HK-2 (cell line): ENCODE data around the gene WIPF1.

Source experiments
- DNase-seq: peaks from one replicate; pipeline ENCODE4 v3.0.0-alpha.2; 2018; ENCODE audit not compliant: unreplicated experiment

WIPF1 gene, protein sequence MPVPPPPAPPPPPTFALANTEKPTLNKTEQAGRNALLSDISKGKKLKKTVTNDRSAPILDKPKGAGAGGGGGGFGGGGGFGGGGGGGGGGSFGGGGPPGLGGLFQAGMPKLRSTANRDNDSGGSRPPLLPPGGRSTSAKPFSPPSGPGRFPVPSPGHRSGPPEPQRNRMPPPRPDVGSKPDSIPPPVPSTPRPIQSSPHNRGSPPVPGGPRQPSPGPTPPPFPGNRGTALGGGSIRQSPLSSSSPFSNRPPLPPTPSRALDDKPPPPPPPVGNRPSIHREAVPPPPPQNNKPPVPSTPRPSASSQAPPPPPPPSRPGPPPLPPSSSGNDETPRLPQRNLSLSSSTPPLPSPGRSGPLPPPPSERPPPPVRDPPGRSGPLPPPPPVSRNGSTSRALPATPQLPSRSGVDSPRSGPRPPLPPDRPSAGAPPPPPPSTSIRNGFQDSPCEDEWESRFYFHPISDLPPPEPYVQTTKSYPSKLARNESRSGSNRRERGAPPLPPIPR

DNA sequence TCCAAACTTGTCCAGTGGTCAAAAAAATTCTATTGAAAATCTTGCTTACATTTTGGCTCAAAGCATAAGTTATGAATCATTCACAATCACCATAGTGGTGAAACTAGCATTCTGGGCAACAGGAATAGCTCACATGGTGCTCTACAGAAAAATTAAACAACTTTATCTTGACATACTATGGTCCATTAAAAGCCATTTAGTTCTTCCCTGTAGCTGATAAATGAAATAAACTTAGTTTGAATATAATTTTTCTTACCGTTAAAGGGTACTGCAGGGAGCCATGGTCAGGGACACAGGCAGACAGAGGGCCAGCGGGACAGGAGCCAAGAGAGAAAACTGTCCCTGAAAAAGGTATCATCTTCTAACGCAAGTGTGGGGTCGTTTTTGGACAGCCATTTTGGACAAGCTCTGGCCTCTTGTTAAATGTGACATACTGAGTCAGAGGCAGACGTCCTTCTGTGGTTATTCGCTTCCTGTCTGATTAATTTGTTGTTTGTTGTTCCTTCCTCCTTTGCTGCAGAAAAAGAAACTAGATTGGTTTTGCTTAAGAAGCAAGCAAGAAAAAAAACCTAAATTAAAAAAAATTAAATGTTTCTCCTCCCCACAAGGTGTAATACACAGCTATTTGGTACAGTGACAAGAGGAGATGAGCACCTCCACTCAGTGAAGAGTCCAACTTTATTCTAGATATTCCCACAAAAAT lies at the start of gene WIPF1:
Gene WIPF1 (minus strand): TSS at position 460 of the 703 bp plus-strand sequence. CDS start 12,231 bp downstream, outside the sequence.
- DNase-seq = no peak

DNA sequence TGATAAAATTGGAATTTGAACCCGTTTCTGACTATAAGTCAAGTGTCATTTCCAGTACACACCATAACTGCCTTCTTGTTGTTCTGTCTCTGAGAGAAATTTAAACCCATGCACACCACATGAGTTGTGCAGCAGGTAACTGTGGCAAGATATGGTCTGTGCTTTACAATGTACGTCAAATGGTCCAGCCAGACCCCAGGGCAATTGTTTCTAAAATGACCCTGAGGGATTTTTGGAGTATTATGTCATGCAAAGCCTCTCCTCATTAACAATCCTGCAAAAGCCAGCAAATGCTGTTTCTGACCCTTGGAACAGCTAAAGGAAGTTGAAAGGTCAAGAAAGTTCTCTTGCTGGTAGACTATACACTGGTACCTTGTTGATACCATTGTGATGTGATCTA lies 47.7 kb upstream of the WIPF1 start:
- no peak for DNase-seq

DNA sequence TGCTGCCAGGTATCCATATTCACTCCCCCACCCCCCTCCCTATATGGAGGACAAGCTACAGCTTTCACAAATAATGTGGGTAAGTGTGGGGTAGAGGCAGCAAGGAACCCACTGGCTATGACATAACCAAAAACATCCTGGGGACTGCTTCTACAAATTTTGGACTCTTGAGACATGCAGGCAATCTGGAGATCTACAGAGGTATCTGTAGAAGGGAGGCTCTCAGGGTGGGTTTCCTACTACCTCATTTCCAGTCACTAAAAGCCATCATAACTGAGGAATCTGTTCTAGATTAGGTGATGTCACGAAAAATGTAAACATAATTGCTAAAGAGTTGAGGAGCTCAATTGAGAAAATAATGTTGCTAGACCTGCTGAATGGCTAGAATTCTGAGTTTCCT lies 46.8 kb upstream of the WIPF1 start:
- DNase-seq = no peak

DNA sequence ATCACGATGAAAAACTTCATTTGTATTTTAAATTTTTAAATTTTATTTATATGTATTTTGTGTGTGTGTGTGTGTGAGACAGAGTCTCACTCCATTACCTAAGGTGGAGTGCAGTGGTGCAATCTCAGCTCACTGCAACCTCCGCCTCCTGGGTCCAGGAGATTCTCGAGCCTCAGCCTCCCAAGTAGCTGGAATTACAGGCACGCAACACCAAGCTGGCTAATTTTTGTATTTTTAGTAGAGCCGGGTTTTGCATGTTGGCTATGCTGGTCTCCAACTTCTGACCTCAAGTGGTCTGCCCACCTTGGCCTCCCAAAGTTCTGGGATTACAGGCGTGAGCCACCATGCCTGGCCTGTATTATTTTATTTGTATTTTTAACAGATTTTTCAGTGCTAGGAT lies 45.8 kb upstream of the WIPF1 start:
- no peak for DNase-seq

DNA sequence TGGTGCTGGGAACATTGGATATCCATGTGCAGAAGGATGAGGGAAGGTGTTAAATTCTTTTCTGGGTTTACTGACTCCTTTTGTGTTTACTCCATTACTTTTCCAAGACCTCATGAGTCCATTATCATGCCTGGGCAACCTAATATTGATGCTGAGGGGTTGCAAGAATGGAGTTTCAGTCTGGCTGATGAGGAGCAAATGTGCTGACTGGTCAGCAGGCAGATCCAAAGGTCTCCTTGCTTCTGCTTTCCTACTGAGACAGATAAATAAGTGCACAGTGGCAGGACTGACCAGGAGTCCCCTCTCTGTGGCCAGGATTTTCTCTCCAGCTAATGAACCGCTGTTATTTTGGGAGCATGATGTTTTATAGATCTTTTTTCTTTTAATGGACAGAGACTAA lies 43.6 kb upstream of the WIPF1 start:
- DNase-seq = no peak

DNA sequence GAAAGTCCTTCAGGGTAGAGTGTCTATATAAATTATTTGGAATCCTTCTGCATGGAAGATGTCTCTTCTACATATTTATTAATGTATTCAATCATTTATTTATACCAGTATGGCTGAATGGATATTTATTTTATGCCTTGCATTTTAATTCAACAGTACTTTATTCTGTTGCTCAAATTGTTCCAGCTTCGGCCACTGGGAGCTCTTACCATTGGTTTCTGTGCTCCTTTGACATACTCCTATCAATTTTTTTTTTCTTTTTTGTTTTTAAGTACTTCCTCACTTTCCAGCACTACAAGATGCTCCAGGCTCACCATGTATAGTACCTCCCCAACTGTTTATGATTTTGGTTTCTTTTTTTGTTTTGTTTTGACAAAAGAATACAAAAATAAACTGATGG lies 39.4 kb upstream of the WIPF1 start:
- no peak for DNase-seq

DNA sequence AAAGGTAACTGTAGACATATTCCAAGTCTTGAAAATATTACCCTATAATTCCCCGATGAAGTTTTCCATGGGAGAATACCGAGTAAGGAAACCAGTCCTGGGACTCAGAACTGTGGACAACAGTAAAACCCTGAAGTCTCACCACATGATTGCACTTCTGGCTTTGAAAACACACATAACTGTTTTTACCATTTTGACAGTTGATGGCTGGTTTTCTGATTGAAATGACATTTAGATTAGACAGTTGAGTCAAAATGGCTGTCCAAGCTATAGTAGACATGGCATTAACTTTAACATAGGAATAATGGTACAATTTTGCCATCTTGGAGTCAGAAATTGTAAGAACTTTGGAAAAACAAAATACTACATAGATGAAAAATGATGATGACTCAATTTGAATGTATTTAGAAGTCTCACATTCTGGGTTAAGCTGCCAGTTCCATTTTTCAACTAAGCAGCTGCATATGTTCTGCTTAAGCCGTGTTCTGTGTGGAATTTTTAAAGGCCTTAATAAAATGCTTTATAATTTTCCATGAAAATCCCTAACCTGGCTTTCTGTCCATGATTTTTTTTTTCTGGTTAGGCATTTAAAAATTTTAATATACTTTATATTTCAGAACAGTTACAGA lies 38.3 kb upstream of the WIPF1 start:
- DNase-seq = no peak

DNA sequence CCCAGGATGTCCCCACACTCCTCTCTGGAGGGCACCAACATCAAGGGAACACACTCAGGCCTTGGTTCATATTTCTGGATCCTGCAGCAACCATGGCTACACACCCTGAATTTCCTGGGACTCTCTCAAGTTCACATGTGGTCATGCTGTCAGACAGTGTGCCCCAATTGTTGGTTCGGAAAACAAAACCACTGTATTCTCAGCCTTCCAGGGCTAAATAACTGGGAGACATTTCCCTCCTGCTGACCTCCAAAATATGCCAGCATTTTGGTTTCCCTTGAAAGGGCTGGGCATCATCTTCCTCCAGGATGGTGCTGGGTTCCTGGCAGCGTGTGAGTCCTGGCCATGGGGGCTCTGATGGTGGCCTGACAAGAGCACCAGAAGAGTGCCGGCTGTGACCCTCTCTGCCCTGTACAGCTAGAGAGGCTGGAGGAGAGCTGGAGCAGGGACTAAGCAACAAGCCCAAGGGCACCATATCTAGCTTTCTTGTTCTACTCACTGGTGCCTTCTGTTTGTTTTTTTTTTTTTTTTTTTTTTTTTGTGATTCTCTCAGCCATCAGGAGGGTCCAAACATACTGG lies 37.5 kb upstream of the WIPF1 start:
- DNase-seq = no peak

DNA sequence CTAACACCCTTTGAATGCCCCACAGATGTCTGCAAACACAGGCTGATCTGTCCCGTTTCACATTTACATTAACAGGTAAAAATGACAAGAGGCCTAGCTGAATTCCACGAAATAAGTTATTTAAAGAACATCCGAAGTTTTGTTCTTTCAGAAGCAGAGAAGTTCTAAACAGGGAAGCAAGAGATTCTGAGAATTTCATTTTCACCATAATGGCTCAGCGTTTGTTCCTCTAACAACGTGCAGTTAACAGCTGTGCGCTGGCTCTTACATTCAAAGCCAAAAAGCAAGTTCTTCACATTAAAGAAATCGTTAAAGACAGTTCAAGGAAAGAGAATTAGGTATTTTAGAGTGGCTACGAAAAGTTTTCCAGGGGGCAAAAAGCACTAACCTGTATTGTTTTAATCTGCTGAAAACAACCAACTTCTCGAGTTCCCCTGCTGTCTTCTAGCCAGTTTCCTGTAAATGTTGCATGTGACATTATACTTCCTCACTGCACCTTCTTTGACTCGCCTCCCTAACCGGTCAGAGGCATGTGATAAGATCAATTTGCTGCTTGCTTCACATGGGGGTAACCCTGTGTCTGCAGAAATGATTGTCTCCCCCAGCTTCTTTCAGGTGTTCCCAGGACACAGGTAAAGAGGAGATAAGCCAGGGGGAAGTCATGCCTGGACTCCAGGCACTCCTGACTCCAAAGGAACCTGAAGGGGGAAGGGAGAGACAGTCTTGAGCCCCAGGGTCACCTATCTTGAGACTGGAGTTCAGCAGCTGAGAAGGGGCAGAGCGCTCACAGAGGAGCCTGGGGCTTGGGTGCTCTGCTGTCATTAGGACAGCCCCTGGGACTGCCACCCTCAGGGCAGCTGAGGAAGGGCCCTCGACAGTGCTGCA lies 36.8 kb upstream of the WIPF1 start:
- DNase-seq = no peak

DNA sequence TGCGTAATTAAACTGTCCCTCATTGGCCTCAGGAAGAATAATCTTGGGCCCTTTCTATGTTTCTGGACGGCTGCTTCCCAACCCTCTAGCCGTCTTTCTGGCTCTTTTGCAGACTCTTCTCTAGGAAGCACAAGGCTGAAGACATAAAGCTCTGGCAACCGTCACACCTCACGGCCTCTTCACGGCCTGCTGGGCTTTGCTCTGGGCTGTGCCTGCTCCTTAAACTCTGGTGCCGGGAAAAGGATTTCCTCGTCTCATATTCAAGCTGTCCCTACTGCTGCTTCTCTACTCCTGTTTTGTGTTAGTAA lies 36.0 kb upstream of the WIPF1 start:
- DNase-seq = no peak

DNA sequence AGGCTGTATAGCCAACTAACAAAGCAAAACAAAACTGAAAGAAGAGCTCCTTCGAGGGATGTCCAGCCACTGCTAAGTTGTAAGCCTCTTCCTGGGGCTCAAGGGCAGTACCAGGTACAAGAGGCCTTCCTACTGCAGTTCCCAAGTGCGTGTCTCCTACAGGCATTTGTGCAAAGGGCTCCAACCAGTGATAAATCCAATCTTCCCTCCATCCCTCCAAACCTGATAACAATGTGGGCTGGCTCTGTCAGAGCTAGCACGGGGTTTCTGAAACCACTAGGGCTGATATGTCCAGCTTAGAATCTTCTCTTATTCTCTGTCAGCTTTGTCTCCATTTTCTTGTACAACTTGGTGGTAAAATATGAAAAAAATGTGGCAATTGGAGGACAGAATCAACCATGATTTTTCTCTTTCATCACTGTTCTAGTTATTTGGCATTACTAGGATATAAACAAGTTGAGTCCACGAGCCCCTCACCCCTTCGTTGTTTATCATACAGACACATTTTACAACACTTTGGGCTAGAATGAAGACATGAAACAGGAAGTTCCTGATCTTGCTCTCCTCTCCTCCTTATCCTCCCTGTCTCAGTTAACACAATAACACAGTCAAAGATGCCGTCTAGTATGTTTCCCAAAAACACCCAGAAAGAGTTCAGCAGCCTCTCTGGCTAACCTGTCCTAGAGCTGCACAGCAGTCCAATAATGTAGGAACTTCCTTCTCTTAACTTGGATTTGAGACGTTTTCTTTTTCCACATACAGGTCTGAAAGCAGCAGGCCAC lies 35.4 kb upstream of the WIPF1 start:
- no peak for DNase-seq

DNA sequence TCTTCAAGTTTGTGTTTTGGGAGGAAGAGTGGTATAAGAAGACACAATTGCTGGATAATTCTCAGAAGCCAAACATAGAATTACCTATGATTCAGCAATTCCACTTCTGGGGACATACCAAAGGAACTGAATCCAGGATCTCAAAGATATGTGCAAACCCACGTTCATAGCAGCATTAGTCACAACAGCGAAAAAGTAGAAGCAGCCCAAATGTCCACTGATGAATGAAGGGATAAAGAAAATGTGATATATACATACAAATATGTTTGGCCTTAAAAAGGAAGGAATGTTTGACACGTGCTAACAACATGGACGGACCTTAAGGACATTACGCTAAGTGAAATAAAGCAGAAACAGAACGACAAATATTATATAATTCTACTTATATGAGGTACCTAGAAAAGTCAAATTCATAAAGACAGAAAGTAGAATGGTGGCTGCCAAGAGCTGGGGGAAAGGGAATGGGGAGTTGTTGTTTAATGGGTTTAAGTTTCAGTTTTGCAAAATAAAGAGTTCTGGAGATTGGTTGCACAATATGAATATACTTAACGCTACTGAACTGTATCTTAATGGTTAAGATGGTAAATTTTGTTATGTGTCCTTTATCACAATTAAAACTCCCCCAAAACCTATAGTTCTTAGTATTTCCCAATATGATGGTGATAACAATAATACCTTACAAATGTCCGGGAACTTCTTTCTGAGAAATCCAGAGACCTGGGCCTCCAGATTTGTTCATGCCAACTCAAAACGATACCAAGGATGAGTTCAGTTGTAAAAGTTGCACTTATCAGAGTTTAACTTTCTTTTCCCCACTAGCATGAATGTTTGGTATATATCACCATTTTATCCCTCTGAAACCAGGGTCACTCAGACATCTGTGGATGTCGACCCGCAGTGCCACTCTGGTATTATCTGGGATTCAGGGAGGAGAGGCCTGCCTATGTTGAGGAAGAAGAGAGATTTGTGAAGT lies 33.7 kb upstream of the WIPF1 start:
- no peak for DNase-seq

DNA sequence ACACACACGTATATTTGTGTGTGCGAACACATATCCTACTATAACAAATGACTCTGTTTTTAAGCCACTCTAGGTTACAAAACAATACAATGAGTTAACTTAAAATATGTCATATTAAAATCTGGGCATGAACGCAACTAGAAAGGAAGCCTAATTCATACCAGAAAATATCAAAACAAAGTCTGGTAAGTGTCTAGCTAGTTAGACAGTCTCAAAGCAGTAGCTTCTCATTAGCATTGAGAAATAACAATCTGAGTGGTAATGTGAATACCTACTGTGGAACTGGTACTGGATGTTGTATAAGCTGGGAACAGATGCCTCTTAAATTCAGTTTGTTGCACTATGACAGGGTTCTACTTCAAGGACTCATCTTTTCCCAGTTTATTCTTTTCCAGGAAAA lies 32.5 kb upstream of the WIPF1 start:
- no peak for DNase-seq

DNA sequence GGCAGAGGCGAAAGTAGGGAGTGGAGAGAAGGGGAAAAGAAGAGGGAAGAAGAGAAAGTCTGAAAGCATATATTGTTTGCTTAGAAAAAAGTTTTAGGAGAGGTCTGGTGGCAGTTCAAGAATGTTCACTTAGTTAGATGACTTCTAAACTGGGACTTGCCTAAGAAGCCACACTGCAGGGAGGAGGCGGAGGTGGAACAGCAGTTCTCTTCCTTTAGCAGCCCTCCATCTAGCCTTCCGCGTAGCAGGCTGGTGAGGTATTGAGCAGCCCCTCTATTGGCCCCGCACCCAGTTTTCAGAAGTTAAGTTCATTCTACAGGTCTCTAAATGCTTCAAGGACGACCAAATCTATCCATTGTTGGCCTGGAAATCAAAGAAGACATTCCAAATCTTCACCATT lies 31.9 kb upstream of the WIPF1 start:
- no peak for DNase-seq

DNA sequence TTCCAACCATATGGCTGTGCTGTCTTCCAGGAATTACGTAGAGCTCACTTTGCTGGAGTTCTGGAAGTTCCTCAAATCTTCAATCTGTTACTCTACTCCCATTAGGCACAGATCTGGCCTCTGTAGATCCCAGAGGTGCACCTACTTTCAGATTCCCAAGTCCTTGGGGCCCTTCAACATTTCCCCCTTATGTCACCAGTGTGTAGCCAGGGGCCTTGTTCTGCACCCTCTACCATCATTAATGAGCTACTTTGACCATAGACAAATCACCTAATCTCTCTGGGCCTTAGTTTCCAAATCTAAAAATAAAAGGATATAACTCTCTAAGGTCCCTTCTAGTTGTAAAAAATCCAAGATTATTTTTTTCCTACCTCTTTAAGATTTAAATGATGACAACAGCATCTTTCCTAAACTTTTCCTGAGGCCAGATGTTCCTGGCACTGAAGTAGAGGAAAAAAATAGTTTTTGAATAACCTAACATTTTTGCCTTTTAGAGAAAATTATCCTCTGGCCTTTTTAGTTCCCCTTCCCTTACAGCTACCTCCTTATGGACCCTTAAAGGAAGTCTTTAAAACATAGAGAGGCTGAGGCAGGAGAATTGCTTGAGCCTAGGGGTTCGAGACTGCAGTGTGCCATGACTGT lies 31.0 kb upstream of the WIPF1 start:
- DNase-seq = no peak

DNA sequence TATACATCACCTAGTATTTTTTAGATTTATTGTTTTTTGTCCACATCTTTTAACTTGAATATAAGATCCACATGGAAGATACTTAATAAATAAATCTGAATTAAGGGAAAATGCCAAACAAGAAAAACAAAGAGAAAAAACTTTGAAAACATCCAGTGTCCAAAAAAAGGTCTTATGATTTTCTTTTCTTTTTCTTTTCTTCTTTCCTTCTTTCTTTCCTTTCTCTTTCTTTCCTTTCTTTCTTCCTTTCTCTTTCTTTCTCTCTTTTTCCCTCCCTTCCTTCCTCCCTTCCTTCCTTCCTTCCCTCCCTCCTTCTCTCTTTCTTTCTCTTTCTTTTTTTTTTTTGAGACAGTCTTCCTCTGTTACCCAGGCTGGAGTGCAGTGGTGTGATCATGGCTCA lies 29.6 kb upstream of the WIPF1 start:
- no peak for DNase-seq

DNA sequence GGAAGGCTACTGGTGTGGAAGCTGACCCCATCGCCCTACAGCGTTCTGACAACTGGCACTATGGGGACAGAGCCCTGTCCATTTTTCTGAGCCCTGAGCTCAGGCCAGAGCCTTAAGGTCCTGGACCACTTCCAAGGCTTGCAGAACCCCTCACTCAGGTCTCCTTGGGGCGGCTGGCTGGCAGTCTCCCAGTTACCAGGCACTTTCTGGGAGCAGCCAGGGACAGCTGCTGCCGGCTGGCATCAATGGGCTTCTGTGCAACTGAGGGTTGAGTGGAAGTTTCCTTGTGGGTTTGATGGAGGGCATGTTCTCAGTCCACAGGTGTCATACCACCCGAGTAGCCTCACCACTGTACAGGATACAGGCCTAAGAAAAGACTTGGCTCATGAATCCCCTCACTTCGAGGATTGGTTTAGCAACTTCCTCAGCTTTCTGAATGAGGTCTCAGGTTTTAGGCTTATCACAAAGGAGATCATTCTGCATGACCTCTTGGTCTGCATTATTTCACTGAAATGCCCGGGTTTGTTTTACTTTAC lies 27.4 kb upstream of the WIPF1 start:
- DNase-seq = no peak

DNA sequence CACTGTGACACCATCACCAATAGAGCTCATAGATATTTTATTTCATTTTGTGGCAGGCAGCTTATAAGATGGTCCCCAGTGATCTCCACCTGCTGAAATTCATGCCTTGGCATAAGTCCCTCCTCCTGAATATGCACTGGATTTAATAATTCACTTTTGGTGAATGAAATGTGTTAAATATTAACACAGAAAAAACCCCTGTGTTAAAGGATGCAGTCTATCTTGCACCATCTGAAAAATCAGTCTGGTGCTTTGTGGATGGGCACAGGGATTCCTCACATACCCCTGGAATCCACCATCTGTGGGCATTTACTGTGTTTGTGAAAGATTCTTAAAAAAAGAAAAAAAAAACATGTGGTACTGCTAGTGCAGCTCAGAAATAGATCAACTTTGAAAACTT lies 26.1 kb upstream of the WIPF1 start:
- DNase-seq = no peak

DNA sequence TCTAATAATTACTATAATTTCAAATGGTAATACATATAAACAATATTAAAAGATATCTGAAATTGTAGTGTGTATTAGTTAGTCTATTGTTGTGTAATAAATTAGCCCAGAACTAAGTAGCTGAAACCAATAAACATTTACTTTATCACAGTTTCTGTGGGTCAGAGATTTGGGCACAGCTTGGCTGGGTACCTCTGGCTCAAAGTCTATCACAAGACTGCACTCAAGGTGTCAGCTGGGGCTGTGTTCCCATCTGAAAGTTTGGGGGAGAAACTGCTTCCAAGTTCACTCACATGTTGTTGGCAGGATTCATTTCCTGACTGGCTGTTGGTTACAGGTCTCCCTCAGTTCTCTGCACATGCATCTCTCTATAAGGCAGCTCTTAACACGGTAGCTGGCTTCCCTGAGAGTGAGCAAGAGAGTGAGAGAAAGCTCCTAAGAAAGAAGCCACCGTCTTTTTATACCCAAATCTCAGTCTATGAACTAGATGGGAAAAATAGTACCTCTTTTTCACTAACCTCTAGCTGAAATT lies 25.6 kb upstream of the WIPF1 start:
- no peak for DNase-seq
